WERI-Rb-1 (cell line): ENCODE measurements around the gene CST9.

Experiments used
- DNase-seq: peaks from one replicate; pipeline ENCODE4 v3.0.0-alpha.2; 2020
- H3K27ac ChIP-seq: fragments of 250-450 bp; sonication (Bioruptor Pico); 2 replicates; pipeline ENCODE4 v1.5.1; 2020; ENCODE audit warnings: mild to moderate bottlenecking, moderate library complexity
- H3K27me3 ChIP-seq: fragments of 250-450 bp; sonication (Bioruptor Pico); 2 replicates; pipeline ENCODE4 v1.5.1; 2021; ENCODE audit warnings: mild to moderate bottlenecking, low read depth, moderate library complexity; ENCODE audit not compliant: insufficient read depth, severe bottlenecking
- H3K36me3 ChIP-seq: fragments of 250-450 bp; sonication (Bioruptor Pico); 2 replicates; pipeline ENCODE4 v1.5.1; 2020; ENCODE audit warnings: mild to moderate bottlenecking, moderate library complexity
- H3K4me3 ChIP-seq: 2 replicates; pipeline ENCODE4 v1.5.1; 2011; ENCODE audit warnings: low read depth, mild to moderate bottlenecking, control low read depth, low read length
- H3K9me3 ChIP-seq: fragments of 250-450 bp; sonication (Bioruptor Pico); 2 replicates; pipeline ENCODE4 v1.5.1; 2021; ENCODE audit warnings: mild to moderate bottlenecking, moderate library complexity; ENCODE audit not compliant: severe bottlenecking
- CTCF ChIP-seq: IDR thresholded peaks from 2 replicates; pipeline ENCODE4 v1.5.1; 2011; ENCODE audit warnings: low read depth, mild to moderate bottlenecking, control low read depth, inconsistent platforms, low read length

CST9 gene

GRCh38 chr20:23646106-23646873 lies 40.6 kb upstream of the CST9 start:
- no peak overlapping the region for H3K4me3 ChIP-seq
- H3K27ac ChIP-seq = no peak overlapping the region
- no peak for DNase-seq
- no peaks in the 10 kb centered on the region for H3K9me3 ChIP-seq
- H3K36me3 ChIP-seq = no peaks in the 10 kb centered on the region
- no peak for TF ChIP-seq CTCF
- H3K27me3 ChIP-seq = no peaks in the 10 kb centered on the region

- H3K27ac ChIP-seq = no peak overlapping the region
- no peak for DNase-seq
- no peaks in the 10 kb centered on the region for H3K36me3 ChIP-seq
- no peaks in the 10 kb centered on the region for H3K9me3 ChIP-seq
- TF ChIP-seq CTCF = no peak
- H3K27me3 ChIP-seq = no peaks in the 10 kb centered on the region
- H3K4me3 ChIP-seq = no peak overlapping the region
These were observed 39.9 kb upstream of the CST9 start for GRCh38 chr20:23645575-23645974.

- H3K27ac ChIP-seq = no peak overlapping the region
- H3K27me3 ChIP-seq = no peaks in the 10 kb centered on the region
- H3K4me3 ChIP-seq = no peak overlapping the region
- no peak for TF ChIP-seq CTCF
- no peak for DNase-seq
- H3K36me3 ChIP-seq = no peaks in the 10 kb centered on the region
- no peaks in the 10 kb centered on the region for H3K9me3 ChIP-seq
These were observed 38.4 kb upstream of the CST9 start for GRCh38 chr20:23644164-23644563.

DNA sequence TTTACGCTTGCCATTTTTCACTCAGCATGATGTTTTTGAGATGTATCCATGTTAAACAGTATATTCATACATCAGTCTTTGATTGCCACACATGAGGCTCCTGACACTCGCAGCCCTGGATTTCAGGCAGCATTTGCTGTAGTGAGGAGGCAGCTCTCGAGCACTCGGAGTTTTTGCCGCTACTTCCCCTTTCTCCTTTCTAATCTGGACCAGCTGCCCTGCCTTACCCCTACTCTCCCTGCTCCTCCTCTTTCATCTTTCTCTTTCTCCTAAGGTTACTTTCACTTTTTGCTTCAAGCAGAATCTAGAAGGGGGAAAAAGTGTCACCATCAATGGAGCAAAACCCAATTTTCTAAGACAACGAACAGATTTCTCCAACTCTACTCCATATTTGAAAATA lies 37.9 kb upstream of the CST9 start:
- Histone ChIP-seq H3K27me3 (no peaks in the 10 kb centered on the region), H3K9me3 (no peaks in the 10 kb centered on the region), H3K27ac (no peak overlapping the region), H3K36me3 (no peaks in the 10 kb centered on the region), H3K4me3 (no peak overlapping the region)
- TF ChIP-seq CTCF = no peak
- no peak for DNase-seq

- no peaks in the 10 kb centered on the region for H3K9me3 ChIP-seq
- H3K27me3 ChIP-seq = no peaks in the 10 kb centered on the region
- TF ChIP-seq CTCF = no peak
- H3K4me3 ChIP-seq = no peak overlapping the region
- no peak for DNase-seq
- H3K27ac ChIP-seq = no peak overlapping the region
- peaks cover 2% of the 10 kb centered on the region for H3K36me3 ChIP-seq
These were observed 36.4 kb upstream of the CST9 start for GRCh38 chr20:23641936-23642751.
